Type B pancreatic cell (in vitro differentiated cells): ENCODE data around the gene PMAIP1. TPM values are rescaled to one million over a fixed set of nuclear protein-coding genes. Genes with fewer than 3 reads are reported as not detected.

Source experiments
- DNase-seq: peaks from one replicate; pipeline ENCODE4 v3.0.0; 2021; ENCODE audit warnings: mixed read lengths; ENCODE audit not compliant: unreplicated experiment; ENCODE audit errors: extremely low spot score
- H3K27ac Mint-ChIP-seq: 2 replicates; pipeline ENCODE4 v1.8.0; 2021; ENCODE audit warnings: mild to moderate bottlenecking, mixed read lengths
- H3K27me3 Mint-ChIP-seq: 2 replicates; pipeline ENCODE4 v1.8.0; 2021; ENCODE audit warnings: mixed read lengths
- H3K36me3 Mint-ChIP-seq: 2 replicates; pipeline ENCODE4 v1.8.0; 2021; ENCODE audit warnings: mixed read lengths
- H3K4me1 Mint-ChIP-seq: one replicate; pipeline ENCODE4 v1.8.0; 2021; ENCODE audit warnings: mixed read lengths; ENCODE audit not compliant: unreplicated experiment
- H3K4me3 Mint-ChIP-seq: 2 replicates; pipeline ENCODE4 v1.8.0; 2021; ENCODE audit warnings: mild to moderate bottlenecking, mixed read lengths
- H3K9me3 Mint-ChIP-seq: 2 replicates; pipeline ENCODE4 v1.8.0; 2021; ENCODE audit warnings: mixed read lengths
- CTCF ChIP-seq: fragments of 200-600 bp; sonication (generic); conservative IDR thresholded peaks from 2 replicates; pipeline ENCODE4 v1.5.0; 2021; ENCODE audit warnings: antibody characterized with exemption, mild to moderate bottlenecking
- total RNA-seq: library from RNA; stranded (reverse); gene quantifications from 2 replicates; pipeline ENCODE4 v1.2.1, GENCODE V29; 2021; ENCODE audit warnings: low replicate concordance

Gene PMAIP1
- total RNA-seq, 1 donor from 2014 or later, result 16.5 TPM

- Mint-ChIP-seq H3K4me3 (no peak overlapping the region), H3K36me3 (no peaks in the 10 kb centered on the region), H3K27ac (no peak overlapping the region), H3K27me3 (no peaks in the 10 kb centered on the region), H3K9me3 (no peaks in the 10 kb centered on the region), H3K4me1 (peaks cover 6% of the 10 kb centered on the region)
- no peak for TF ChIP-seq CTCF
- no peak for DNase-seq
Measured at GRCh38 chr18:59929621-59930295, 30.0 kb downstream of the PMAIP1 start.

- Mint-ChIP-seq H3K27ac (no peak overlapping the region), H3K36me3 (no peaks in the 10 kb centered on the region), H3K9me3 (no peaks in the 10 kb centered on the region), H3K4me1 (peaks cover 3% of the 10 kb centered on the region), H3K4me3 (no peak overlapping the region), H3K27me3 (no peaks in the 10 kb centered on the region)
- no peak for TF ChIP-seq CTCF
- DNase-seq, result no peak
Measured at GRCh38 chr18:59932401-59932800, 32.6 kb downstream of the PMAIP1 start.

DNA sequence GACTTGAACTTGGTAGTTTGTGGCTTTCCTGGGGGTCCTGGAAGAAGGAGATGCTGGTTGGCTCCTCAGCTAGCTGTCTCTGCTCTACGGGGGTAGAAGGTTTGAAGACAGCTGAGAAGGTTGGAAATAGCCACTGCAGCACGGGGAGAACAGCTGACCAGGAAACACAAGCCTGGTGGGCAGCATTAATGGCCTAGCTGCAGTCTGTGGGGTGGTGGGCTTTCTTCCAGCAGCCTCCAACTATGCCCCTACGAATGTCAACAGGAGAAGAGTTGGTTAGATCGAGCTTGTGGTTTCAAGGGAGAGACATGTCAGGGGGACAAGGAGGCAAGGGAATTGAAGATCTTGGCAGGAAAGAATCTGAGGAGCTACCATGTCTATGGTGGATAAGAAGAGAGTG lies 38.9 kb downstream of the PMAIP1 start:
- no peak overlapping the region for H3K4me3 Mint-ChIP-seq
- no peak for TF ChIP-seq CTCF
- no peak overlapping the region for H3K27ac Mint-ChIP-seq
- H3K4me1 Mint-ChIP-seq, result peaks cover 5% of the 10 kb centered on the region
- no peaks in the 10 kb centered on the region for H3K27me3 Mint-ChIP-seq
- no peak for DNase-seq
- no peaks in the 10 kb centered on the region for H3K9me3 Mint-ChIP-seq
- H3K36me3 Mint-ChIP-seq, result no peaks in the 10 kb centered on the region

DNA sequence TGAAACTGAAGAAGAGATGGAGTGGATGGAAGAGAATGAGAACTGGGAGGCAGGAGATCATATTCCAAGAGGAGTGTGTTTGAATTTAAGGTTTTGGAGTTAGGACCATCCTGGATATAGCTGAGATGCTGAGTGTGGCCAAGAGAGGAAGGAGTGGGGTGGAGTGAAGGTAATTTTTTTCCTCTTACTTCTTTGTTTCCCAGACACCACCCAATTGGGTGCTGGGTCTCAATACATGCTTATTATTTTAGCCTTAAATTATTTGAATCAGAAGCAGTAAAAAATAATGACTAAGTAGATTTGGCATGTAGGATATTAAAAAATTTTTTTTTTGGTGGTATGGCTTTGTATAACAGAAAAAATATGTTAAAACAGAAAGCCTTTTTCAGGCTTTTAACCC lies 39.3 kb downstream of the PMAIP1 start:
- no peak for DNase-seq
- Mint-ChIP-seq H3K27me3 (no peaks in the 10 kb centered on the region), H3K4me1 (peaks cover 5% of the 10 kb centered on the region), H3K4me3 (no peak overlapping the region), H3K27ac (no peak overlapping the region), H3K9me3 (no peaks in the 10 kb centered on the region), H3K36me3 (no peaks in the 10 kb centered on the region)
- no peak for TF ChIP-seq CTCF

GRCh38 chr18:59940068-59940467 lies 40.3 kb downstream of the PMAIP1 start:
- DNase-seq, result no peak
- H3K9me3 Mint-ChIP-seq, result no peaks in the 10 kb centered on the region
- no peaks in the 10 kb centered on the region for H3K27me3 Mint-ChIP-seq
- H3K4me1 Mint-ChIP-seq, result peaks cover 5% of the 10 kb centered on the region
- H3K4me3 Mint-ChIP-seq, result no peak overlapping the region
- H3K27ac Mint-ChIP-seq, result no peak overlapping the region
- no peaks in the 10 kb centered on the region for H3K36me3 Mint-ChIP-seq
- no peak for TF ChIP-seq CTCF

- H3K4me1 Mint-ChIP-seq, result peaks cover 5% of the 10 kb centered on the region
- no peaks in the 10 kb centered on the region for H3K36me3 Mint-ChIP-seq
- H3K9me3 Mint-ChIP-seq, result no peaks in the 10 kb centered on the region
- DNase-seq, result no peak
- H3K27ac Mint-ChIP-seq, result no peak overlapping the region
- H3K4me3 Mint-ChIP-seq, result no peak overlapping the region
- no peaks in the 10 kb centered on the region for H3K27me3 Mint-ChIP-seq
- no peak for TF ChIP-seq CTCF
Measured at GRCh38 chr18:59941331-59941730, 41.5 kb downstream of the PMAIP1 start.
